Activated CD8-positive, alpha-beta memory T cell treated with anti-CD3 and anti-CD28 coated beads, Interleukin-2, amount 10 ng/mL, durations not matched to agents 7 days and 5 days (primary cell): ENCODE results near the gene SOCS3. TPM values are rescaled to one million over a fixed set of nuclear protein-coding genes. Genes with fewer than 3 reads are reported as not detected.

Experiments
- ATAC-seq: fragments of 150-1000 bp; cut with Tn5 transposase; one replicate; pipeline ENCODE4 v1.10.0; 2021; ENCODE audit warnings: moderate library complexity
- CTCF ChIA-PET: fragments of 350-600 bp; sonication (Branson Sonifier 250); formaldehyde crosslinking; loops from one replicate; lab custom pipeline; 2021; ENCODE audit warnings: antibody characterized with exemption; lab: Charles Lee
- DNase-seq: peaks from one replicate; pipeline ENCODE4 v3.0.0-alpha.2; 2020
- H3K27ac Mint-ChIP-seq: one replicate; pipeline ENCODE4 v1.8.0; 2021; ENCODE audit warnings: mild to moderate bottlenecking, mixed read lengths
- H3K27me3 Mint-ChIP-seq: one replicate; pipeline ENCODE4 v1.8.0; 2021; ENCODE audit warnings: mixed read lengths
- H3K36me3 Mint-ChIP-seq: one replicate; pipeline ENCODE4 v1.8.0; 2021; ENCODE audit warnings: mild to moderate bottlenecking, mixed read lengths
- H3K4me1 Mint-ChIP-seq: one replicate; pipeline ENCODE4 v1.8.0; 2021; ENCODE audit warnings: mixed read lengths
- H3K4me3 Mint-ChIP-seq: one replicate; pipeline ENCODE4 v1.8.0; 2021; ENCODE audit warnings: mild to moderate bottlenecking, moderate library complexity, mixed read lengths
- H3K9me3 Mint-ChIP-seq: one replicate; pipeline ENCODE4 v1.8.0; 2022; ENCODE audit warnings: low read depth, mixed read lengths
- total RNA-seq, 2 experiments: library from RNA; stranded (reverse); gene quantifications; one replicate each; pipeline ENCODE4 v1.2.3, GENCODE V29; 2021

SOCS3 gene
- total RNA-seq, 2 experiments from 2014 or later, result 9.9 to 21.3 TPM

GRCh38 chr17:78323826-78324390, 36.0 kb downstream of the SOCS3 start:
- no peak for ATAC-seq
- Mint-ChIP-seq H3K4me1 (peaks cover 12% of the 10 kb centered on the region), H3K9me3 (no peaks in the 10 kb centered on the region), H3K4me3 (no peak overlapping the region), H3K27me3 (peaks cover 9% of the 10 kb centered on the region), H3K27ac (no peak overlapping the region), H3K36me3 (no peaks in the 10 kb centered on the region)
- CTCF ChIA-PET, result interaction anchor here (1.4 kb wide), 1 partner anchor 19 kb away, joined by 3 read pairs; no protein-coding TSS in a partner anchor
- no peak for DNase-seq

DNA sequence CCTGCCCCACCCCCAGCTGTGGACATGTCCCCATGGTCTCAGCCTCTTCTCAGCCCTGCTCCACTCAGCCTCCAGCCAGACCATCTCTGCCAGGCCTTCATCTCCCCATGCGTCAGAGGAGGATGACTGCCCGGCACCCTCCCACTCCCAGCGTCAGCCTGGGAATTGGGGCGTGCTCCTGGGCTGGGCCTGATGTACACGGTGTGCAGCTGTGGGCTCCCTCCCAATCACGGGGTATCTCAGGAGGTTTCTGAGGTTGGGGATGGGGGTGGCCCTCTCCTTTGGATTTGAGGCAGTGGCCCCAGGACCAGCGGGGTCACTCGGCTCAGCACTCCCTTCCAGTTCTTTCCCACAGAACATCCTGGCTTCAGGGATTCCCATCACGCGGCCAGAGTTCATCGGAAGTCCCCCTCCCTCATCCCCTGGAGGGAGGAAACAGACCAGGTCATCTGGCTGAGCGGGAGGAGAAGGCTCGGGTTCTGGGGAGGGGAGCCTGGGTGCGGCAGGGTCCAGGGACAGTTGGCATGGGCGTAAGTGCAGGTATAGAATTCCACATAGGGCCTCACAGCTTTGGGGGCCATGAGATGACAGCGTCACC, 36.9 kb downstream of the SOCS3 start:
- DNase-seq, result no peak
- H3K9me3 Mint-ChIP-seq, result no peaks in the 10 kb centered on the region
- H3K4me3 Mint-ChIP-seq, result no peak overlapping the region
- CTCF ChIA-PET, result interaction anchor here (1.4 kb wide), 1 partner anchor 18 kb away, joined by 3 read pairs; no protein-coding TSS in a partner anchor
- no peaks in the 10 kb centered on the region for H3K36me3 Mint-ChIP-seq
- H3K27me3 Mint-ChIP-seq, result peaks cover 9% of the 10 kb centered on the region
- no peak for ATAC-seq
- H3K4me1 Mint-ChIP-seq, result peaks cover 8% of the 10 kb centered on the region
- no peak overlapping the region for H3K27ac Mint-ChIP-seq

DNA sequence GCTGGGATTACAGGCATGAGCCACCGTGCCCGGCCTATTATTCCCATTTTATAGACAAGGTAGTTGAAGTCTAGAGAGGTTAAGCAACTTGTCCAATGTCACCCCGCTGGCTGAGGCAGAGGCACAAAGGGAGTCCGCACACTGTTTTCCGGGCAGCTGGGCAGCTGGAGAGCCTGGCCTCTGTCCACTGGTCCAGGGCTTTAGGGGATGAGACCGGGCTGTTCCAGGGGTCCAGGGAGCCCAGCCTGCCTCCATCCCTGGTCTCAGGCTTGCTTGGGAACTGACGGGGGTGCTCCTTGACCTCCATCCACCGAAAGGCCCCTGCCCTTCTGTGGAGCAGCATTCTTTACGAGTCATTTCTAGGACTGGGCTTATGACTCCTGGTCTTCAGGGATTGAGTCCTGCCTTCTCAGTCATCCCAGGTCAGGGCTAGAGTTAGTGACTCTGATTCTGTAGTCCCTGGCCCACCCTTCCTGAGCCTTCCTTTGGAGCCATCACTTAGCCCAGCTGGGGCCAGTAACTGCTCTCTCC, 37.5 kb downstream of the SOCS3 start:
- Mint-ChIP-seq H3K36me3 (no peaks in the 10 kb centered on the region), H3K9me3 (no peaks in the 10 kb centered on the region), H3K27ac (no peak overlapping the region), H3K4me1 (peaks cover 8% of the 10 kb centered on the region), H3K27me3 (peaks cover 9% of the 10 kb centered on the region), H3K4me3 (no peak overlapping the region)
- CTCF ChIA-PET, result no interaction called here
- ATAC-seq (no peak), DNase-seq (no peak)

GRCh38 chr17:78318843-78319242, 41.0 kb downstream of the SOCS3 start:
- H3K27me3 Mint-ChIP-seq, result no peaks in the 10 kb centered on the region
- H3K27ac Mint-ChIP-seq, result no peak overlapping the region
- no peak for DNase-seq
- H3K36me3 Mint-ChIP-seq, result no peaks in the 10 kb centered on the region
- H3K4me1 Mint-ChIP-seq, result peaks cover 24% of the 10 kb centered on the region
- CTCF ChIA-PET, result no interaction called here
- no peaks in the 10 kb centered on the region for H3K9me3 Mint-ChIP-seq
- no peak for ATAC-seq
- H3K4me3 Mint-ChIP-seq, result no peak overlapping the region

DNA sequence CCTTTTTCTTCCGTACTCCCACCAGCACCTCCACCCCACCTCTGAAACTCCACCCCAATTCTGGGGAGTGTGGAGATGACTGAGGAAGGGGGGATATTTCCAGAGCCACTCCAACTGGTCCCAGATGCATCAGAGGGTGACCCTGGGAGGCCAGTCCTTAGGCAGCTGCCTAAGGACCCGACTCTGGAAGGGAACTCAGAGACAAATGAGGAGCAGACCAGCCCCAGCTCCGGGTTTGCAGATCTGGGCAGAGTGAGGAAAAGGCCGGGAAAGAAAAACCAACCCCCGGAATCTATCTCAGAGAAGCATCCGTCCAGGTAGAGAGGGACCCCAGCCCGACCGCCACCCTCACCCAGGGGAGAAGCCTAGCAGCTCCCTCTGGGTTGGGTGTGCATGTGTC, 41.5 kb downstream of the SOCS3 start:
- H3K4me1 Mint-ChIP-seq, result peaks cover 24% of the 10 kb centered on the region
- no peak overlapping the region for H3K4me3 Mint-ChIP-seq
- peaks cover 2% of the 10 kb centered on the region for H3K27me3 Mint-ChIP-seq
- ATAC-seq (no peak), DNase-seq (no peak)
- H3K9me3 Mint-ChIP-seq, result no peaks in the 10 kb centered on the region
- no peak overlapping the region for H3K27ac Mint-ChIP-seq
- no peaks in the 10 kb centered on the region for H3K36me3 Mint-ChIP-seq
- CTCF ChIA-PET, result no interaction called here

DNA sequence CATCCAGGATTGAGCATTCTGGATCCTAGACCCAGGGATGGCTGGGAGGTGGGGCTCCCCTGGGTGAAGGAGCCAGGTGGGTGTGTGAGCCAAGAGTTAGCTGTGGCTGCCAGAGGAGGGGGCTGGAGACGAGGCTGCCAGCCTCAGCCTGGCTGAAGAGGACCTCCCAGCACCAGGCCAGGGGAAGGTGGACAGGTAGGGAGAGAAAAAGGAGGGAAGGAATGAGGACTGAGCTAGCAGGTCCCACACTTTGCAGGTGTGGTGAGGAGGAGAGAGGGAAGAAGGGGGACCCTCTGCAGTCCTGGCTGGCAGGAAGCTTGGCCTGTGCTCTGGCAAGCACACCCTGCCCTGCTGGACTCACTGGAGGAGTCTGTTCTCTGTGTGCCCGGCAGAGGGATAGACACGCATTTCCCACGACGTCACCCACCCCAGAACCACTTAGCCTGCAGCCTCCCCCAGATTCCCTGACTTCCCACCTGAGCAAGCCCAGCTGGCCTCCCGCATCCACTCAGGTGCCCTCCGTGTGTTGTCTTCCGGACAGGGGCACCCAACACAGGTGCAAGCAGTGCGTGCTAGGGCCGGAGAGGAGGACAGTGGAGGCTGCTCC, 42.0 kb downstream of the SOCS3 start:
- Mint-ChIP-seq H3K27ac (no peak overlapping the region), H3K27me3 (peaks cover 7% of the 10 kb centered on the region), H3K4me1 (peaks cover 24% of the 10 kb centered on the region), H3K9me3 (no peaks in the 10 kb centered on the region), H3K4me3 (no peak overlapping the region), H3K36me3 (no peaks in the 10 kb centered on the region)
- CTCF ChIA-PET, result no interaction called here
- ATAC-seq (no peak), DNase-seq (no peak)

DNA sequence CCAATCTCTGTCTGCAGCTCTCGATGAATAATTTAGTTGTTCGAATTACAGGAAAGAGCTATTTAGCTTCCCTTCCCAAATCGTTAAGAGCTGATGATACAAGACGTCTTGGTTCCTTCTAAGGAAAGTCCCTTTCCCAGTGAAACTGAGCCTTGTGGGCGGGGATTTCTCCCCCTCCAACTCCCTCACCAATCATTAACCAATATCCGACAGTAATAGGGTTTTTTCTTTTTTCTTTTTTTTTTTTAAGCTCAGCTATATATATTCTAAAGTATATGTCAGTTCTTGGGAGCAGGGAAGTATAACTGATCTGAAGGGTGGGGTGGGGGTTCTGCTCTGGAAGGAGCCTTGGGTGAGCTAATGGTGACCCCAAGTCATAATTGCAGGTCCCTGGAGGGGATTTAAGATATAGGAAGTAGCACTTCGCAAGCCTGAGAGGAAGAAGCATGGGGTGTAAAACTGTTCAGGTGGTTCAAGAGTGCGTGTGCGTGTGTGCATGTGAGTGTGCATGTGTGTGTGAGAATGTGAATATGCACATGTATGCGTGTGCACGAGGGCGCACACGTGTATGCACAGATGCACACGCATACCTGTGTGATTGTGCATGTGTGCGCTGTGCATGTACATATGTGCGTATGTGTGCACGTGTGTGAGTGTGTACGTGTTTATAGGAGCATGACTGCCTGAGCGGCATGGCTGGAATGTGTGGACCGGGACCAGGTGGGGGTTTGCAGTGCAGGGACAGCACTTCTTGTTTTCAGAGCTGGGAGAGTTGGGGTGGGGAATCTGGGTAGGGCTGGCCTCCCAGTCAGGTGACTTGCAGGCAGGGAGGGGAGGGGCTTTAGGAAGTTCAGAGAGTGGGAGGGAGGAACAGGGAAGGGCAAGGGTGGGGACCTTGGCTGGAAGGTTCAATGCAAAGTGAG, 42.7 kb downstream of the SOCS3 start:
- CTCF ChIA-PET, result interaction anchor here (0.7 to 1.5 kb wide), 3 partner anchors 15 to 549 kb away, joined by 3 to 7 read pairs (median 4); no protein-coding TSS in a partner anchor
- ATAC-seq, result no peak
- DNase-seq, result no peak
- Mint-ChIP-seq H3K9me3 (no peaks in the 10 kb centered on the region), H3K4me1 (peaks cover 24% of the 10 kb centered on the region), H3K4me3 (no peak overlapping the region), H3K27ac (no peak overlapping the region), H3K36me3 (no peaks in the 10 kb centered on the region), H3K27me3 (peaks cover 15% of the 10 kb centered on the region)

DNA sequence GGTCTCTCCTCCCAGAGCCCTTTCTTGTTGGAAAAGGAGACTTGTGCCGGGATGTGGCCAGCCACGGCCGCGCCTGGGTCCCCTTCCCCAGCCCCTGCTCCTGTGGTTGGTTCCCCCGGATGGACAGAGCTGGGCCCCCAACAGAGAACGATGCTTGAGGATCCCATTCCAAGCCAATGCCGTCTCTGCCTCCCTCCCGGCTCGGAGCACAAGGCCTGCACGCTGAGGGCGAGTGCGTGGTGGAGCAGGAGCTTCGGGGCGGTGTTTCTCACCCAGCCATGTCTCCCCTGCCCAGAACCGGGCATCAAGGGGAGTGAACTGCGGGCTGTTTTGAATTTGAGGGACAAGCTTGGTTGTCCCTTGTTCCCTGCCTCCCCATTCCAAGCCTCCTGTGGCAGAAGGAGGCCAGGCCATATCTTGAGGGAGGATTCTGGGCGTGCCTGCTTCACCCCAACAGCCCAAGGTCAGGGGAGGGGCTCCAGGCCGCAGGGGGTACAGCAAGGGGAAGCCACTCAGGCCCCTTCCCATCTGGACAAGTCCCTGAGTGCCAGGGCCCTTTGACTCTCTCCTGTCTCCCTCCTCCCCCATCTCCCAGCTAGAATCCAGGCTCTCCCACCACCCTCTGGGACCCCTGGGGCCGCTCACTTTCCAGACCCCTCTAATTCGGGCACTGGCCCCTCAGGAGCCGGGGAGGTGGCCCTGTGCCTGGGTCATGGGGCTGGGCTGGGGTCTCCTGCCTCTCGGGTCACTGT, 43.6 kb downstream of the SOCS3 start:
- CTCF ChIA-PET, result interaction anchor here (0.7 to 1.5 kb wide), 3 partner anchors 14 to 549 kb away, joined by 3 to 7 read pairs (median 4); no protein-coding TSS in a partner anchor
- Mint-ChIP-seq H3K4me3 (no peak overlapping the region), H3K9me3 (no peaks in the 10 kb centered on the region), H3K27me3 (peaks cover 23% of the 10 kb centered on the region), H3K4me1 (peaks cover 24% of the 10 kb centered on the region), H3K27ac (no peak overlapping the region), H3K36me3 (no peaks in the 10 kb centered on the region)
- no peak for ATAC-seq
- DNase-seq, result no peak

GRCh38 chr17:78315355-78316114, 44.3 kb downstream of the SOCS3 start:
- H3K4me3 Mint-ChIP-seq, result peak overlapping the region; percentile 32
- no peaks in the 10 kb centered on the region for H3K36me3 Mint-ChIP-seq
- no peaks in the 10 kb centered on the region for H3K9me3 Mint-ChIP-seq
- peak overlapping the region; percentile 21 for H3K27ac Mint-ChIP-seq
- ATAC-seq (no peak), DNase-seq (peak; percentile 50)
- H3K4me1 Mint-ChIP-seq, result peaks cover 24% of the 10 kb centered on the region
- CTCF ChIA-PET, result interaction anchor here (1.4 kb wide), 1 partner anchor 550 kb away, joined by 4 read pairs; no protein-coding TSS in a partner anchor
- peaks cover 26% of the 10 kb centered on the region for H3K27me3 Mint-ChIP-seq

GRCh38 chr17:78314683-78315354, 45.1 kb downstream of the SOCS3 start:
- no peak for ATAC-seq
- H3K4me3 Mint-ChIP-seq, result peak overlapping the region; percentile 32
- peaks cover 26% of the 10 kb centered on the region for H3K27me3 Mint-ChIP-seq

More at GRCh38 chr17:78314683-78315354, 45.1 kb downstream of the SOCS3 start:
- H3K4me1 Mint-ChIP-seq, result peaks cover 24% of the 10 kb centered on the region
- no peak for DNase-seq
- H3K9me3 Mint-ChIP-seq, result no peaks in the 10 kb centered on the region
- peak overlapping the region; percentile 14 for H3K27ac Mint-ChIP-seq
- no peaks in the 10 kb centered on the region for H3K36me3 Mint-ChIP-seq
- CTCF ChIA-PET, result interaction anchor here (0.7 to 1.1 kb wide), 3 partner anchors 9 to 77 kb away, joined by 3 read pairs; no protein-coding TSS in a partner anchor
